Neural cell (in vitro differentiated cells): ENCODE results near the gene BIRC6. TPM values are rescaled to one million over a fixed set of nuclear protein-coding genes. Genes with fewer than 3 reads are reported as not detected.

Experiments
- H2AFZ ChIP-seq: fragments of 200-600, 300-800 bp; sonication (generic), shearing (Covaris generic); 2 replicates; pipeline ENCODE4 v1.6.0; 2014; ENCODE audit warnings: low read depth, mild to moderate bottlenecking, antibody characterized with exemption, low read length, moderate library complexity
- H3F3A ChIP-seq: fragments of 200-600 bp; shearing (Covaris generic); 2 replicates; pipeline ENCODE4 v1.6.1; 2016; ENCODE audit warnings: mild to moderate bottlenecking, moderate library complexity, mixed read lengths, antibody characterized with exemption, low read length; ENCODE audit not compliant: insufficient read depth, poor library complexity, severe bottlenecking
- H3K27ac ChIP-seq: fragments of 200-600, 300-800 bp; sonication (generic), shearing (Covaris generic); 2 replicates; pipeline ENCODE4 v1.5.1; 2014; ENCODE audit warnings: mild to moderate bottlenecking, low read length, moderate library complexity
- H3K27me3 ChIP-seq: fragments of 300-800, 200-600 bp; sonication (generic), shearing (Covaris generic); 2 replicates; pipeline ENCODE4 v1.6.0; 2014; ENCODE audit warnings: mild to moderate bottlenecking, low read depth, low read length, moderate library complexity; ENCODE audit not compliant: insufficient read depth
- H3K36me3 ChIP-seq: fragments of 300-800, 200-600 bp; sonication (generic), shearing (Covaris generic); 2 replicates; pipeline ENCODE4 v1.5.1; 2014; ENCODE audit warnings: mild to moderate bottlenecking, antibody characterized with exemption, low read length, moderate library complexity; ENCODE audit not compliant: insufficient read depth
- H3K4me2 ChIP-seq: fragments of 300-800, 200-600 bp; sonication (generic), shearing (Covaris generic); 2 replicates; pipeline ENCODE4 v1.6.0; 2014; ENCODE audit warnings: mild to moderate bottlenecking, low read length
- H3K4me3 ChIP-seq: fragments of 300-800, 200-600 bp; sonication (generic), shearing (Covaris generic); 2 replicates; pipeline ENCODE4 v1.5.1; 2014; ENCODE audit warnings: mild to moderate bottlenecking, low read length, moderate library complexity
- H3K79me2 ChIP-seq: fragments of 200-600 bp; shearing (Covaris generic); replicated peaks from 2 replicates; pipeline ENCODE4 v1.6.0; 2014; ENCODE audit warnings: mild to moderate bottlenecking, low read length, moderate library complexity; ENCODE audit not compliant: insufficient read depth
- H3K9ac ChIP-seq: fragments of 300-800, 200-600 bp; sonication (generic), shearing (Covaris generic); 2 replicates; pipeline ENCODE4 v1.6.1; 2016; ENCODE audit warnings: mild to moderate bottlenecking, low read length, mixed read lengths
- H3K9me2 ChIP-seq: fragments of 200-600 bp; shearing (Covaris generic); 2 replicates; pipeline ENCODE4 v1.6.1; 2016; ENCODE audit warnings: mild to moderate bottlenecking, low read length, mixed read lengths; ENCODE audit not compliant: insufficient read depth
- H3K9me3 ChIP-seq: fragments of 200-600, 300-800 bp; sonication (generic), shearing (Covaris generic); 2 replicates; pipeline ENCODE4 v1.6.1; 2016; ENCODE audit warnings: mild to moderate bottlenecking, mixed run types, low read length, moderate library complexity, mixed read lengths
- H4K20me1 ChIP-seq: fragments of 200-600 bp; shearing (Covaris generic); 2 replicates; pipeline ENCODE4 v1.6.1; 2016; ENCODE audit warnings: mild to moderate bottlenecking, mixed run types; ENCODE audit not compliant: insufficient read depth
- EP300 ChIP-seq: fragments of 450-650 bp; conservative IDR thresholded peaks from 2 replicates; pipeline ENCODE4 v1.6.1; 2014; ENCODE audit warnings: antibody characterized with exemption, mild to moderate bottlenecking, moderate library complexity; ENCODE audit not compliant: poor library complexity, severe bottlenecking
- EZH2 ChIP-seq: fragments of 200-600, 300-800 bp; shearing (Covaris generic), sonication (generic); IDR thresholded peaks from 2 replicates; pipeline ENCODE4 v1.6.1; 2014; ENCODE audit warnings: antibody characterized with exemption, low read length, borderline replicate concordance, mild to moderate bottlenecking; ENCODE audit not compliant: insufficient read depth, poor library complexity, severe bottlenecking
- MXI1 ChIP-seq: fragments of 450-650 bp; conservative IDR thresholded peaks from 2 replicates; pipeline ENCODE4 v1.6.1; 2014; ENCODE audit warnings: antibody characterized with exemption, mild to moderate bottlenecking; ENCODE audit not compliant: poor library complexity, severe bottlenecking
- POLR2AphosphoS5 ChIP-seq: IDR thresholded peaks from 2 replicates; pipeline ENCODE4 v1.6.1; 2012
- REST ChIP-seq: IDR thresholded peaks from 2 replicates; pipeline ENCODE4 v1.6.1; 2012; ENCODE audit warnings: borderline replicate concordance
- SMC3 ChIP-seq: fragments of 450-650 bp; conservative IDR thresholded peaks from 2 replicates; pipeline ENCODE4 v1.6.1; 2014; ENCODE audit warnings: antibody characterized with exemption, mild to moderate bottlenecking, moderate library complexity; ENCODE audit not compliant: poor library complexity
- polyA plus RNA-seq: library from polyadenylated mRNA; depleted of rRNA; stranded (reverse); fragments of >200 nt; gene quantifications from 2 replicates; pipeline ENCODE4 v1.2.3, GENCODE V29; 2014
- TF ChIP-seq, protein P1 (sequence below): fragments of 450-650 bp; IDR thresholded peaks from 2 replicates; pipeline ENCODE4 v1.5.1; 2014; ENCODE audit warnings: antibody characterized with exemption, mild to moderate bottlenecking, moderate library complexity; ENCODE audit not compliant: poor library complexity, severe bottlenecking

The BIRC6 gene
- polyA plus RNA-seq, 1 donor from 2014 or later, result 109 TPM

GRCh38 chr2:32614084-32614483 is 257.3 kb downstream of the BIRC6 start:
- no peaks in the 10 kb centered on the region for H4K20me1 ChIP-seq
- no peaks in the 10 kb centered on the region for H3F3A ChIP-seq
- H3K9me3 ChIP-seq, result no peaks in the 10 kb centered on the region
- peaks cover 16% of the 10 kb centered on the region for H3K36me3 ChIP-seq
- no peak overlapping the region for H3K27ac ChIP-seq
- no peak overlapping the region for H3K4me2 ChIP-seq
- no peaks in the 10 kb centered on the region for H3K79me2 ChIP-seq
- H3K27me3 ChIP-seq, result no peaks in the 10 kb centered on the region
- H3K9me2 ChIP-seq, result no peaks in the 10 kb centered on the region
- no peak for TF ChIP-seq MXI1
- H3K9ac ChIP-seq, result no peak overlapping the region
- no peak overlapping the region for H2AFZ ChIP-seq
- H3K4me3 ChIP-seq, result no peak overlapping the region

- Histone ChIP-seq H3K27me3 (no peaks in the 10 kb centered on the region), H3K36me3 (peaks cover 4% of the 10 kb centered on the region), H4K20me1 (no peaks in the 10 kb centered on the region), H3K27ac (no peak overlapping the region), H3F3A (no peaks in the 10 kb centered on the region), H2AFZ (no peak overlapping the region), H3K79me2 (no peaks in the 10 kb centered on the region), H3K9ac (no peak overlapping the region), H3K9me3 (no peaks in the 10 kb centered on the region), H3K4me3 (no peak overlapping the region), H3K4me2 (no peak overlapping the region), H3K9me2 (no peaks in the 10 kb centered on the region)
- TF ChIP-seq, protein P1, sequence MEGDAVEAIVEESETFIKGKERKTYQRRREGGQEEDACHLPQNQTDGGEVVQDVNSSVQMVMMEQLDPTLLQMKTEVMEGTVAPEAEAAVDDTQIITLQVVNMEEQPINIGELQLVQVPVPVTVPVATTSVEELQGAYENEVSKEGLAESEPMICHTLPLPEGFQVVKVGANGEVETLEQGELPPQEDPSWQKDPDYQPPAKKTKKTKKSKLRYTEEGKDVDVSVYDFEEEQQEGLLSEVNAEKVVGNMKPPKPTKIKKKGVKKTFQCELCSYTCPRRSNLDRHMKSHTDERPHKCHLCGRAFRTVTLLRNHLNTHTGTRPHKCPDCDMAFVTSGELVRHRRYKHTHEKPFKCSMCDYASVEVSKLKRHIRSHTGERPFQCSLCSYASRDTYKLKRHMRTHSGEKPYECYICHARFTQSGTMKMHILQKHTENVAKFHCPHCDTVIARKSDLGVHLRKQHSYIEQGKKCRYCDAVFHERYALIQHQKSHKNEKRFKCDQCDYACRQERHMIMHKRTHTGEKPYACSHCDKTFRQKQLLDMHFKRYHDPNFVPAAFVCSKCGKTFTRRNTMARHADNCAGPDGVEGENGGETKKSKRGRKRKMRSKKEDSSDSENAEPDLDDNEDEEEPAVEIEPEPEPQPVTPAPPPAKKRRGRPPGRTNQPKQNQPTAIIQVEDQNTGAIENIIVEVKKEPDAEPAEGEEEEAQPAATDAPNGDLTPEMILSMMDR, result no peak
- no peak for TF ChIP-seq REST
- TF ChIP-seq POLR2AphosphoS5, result no peak
- no peak for TF ChIP-seq EZH2
- TF ChIP-seq SMC3, result no peak
- TF ChIP-seq EP300, result no peak
- no peak for TF ChIP-seq MXI1
These were observed 260.9 kb downstream of the BIRC6 start for GRCh38 chr2:32617599-32618189.
